Right atrium auricular region (tissue), 2 donors: ENCODE measurements around the gene SPATA17. TPM values are rescaled to one million over a fixed set of nuclear protein-coding genes. Genes with fewer than 3 reads are reported as not detected.
"Not testable (repeated sequence)": the region's sequence is repeated elsewhere in the genome, so short reads cannot be mapped to it uniquely, and the experiment has no call there.

ENCODE experiments used
- DNase-seq: peaks from one replicate; pipeline ENCODE4 v3.0.0-alpha.2; 2019; ENCODE audit warnings: low spot score
- H3K27ac ChIP-seq, 2 donors: fragments of 200-600 bp; sonication (generic); 1 replicate in 1 of 2; 2 replicates in 1 of 2; pipeline ENCODE4 v1.5.1; 2016 to 2019
- H3K27me3 ChIP-seq, 2 donors: fragments of 200-600 bp; sonication (generic); one replicate each; pipeline versions ENCODE4 v1.5.1 to v1.6.0; 2017 to 2019
- H3K36me3 ChIP-seq: fragments of 200-600 bp; sonication (generic); one replicate; pipeline ENCODE4 v1.5.1; 2016
- H3K4me1 ChIP-seq, 2 donors: fragments of 200-600 bp; sonication (generic); one replicate each; pipeline versions ENCODE4 v1.5.1 to v1.6.0; 2017 to 2019
- H3K4me3 ChIP-seq, 2 donors: fragments of 200-600 bp; sonication (generic); 1 replicate in 1 of 2; 2 replicates in 1 of 2; pipeline ENCODE4 v1.5.1; 2017 to 2019; ENCODE audit warnings: mild to moderate bottlenecking in 1 of 2, moderate library complexity in 1 of 2
- H3K9me3 ChIP-seq, 2 donors: fragments of 200-600 bp; sonication (generic); one replicate each; pipeline ENCODE4 v1.5.1; 2019
- total RNA-seq, 2 donors: library from RNA; depleted of rRNA; stranded (reverse); fragments of >200 nt; gene quantifications; one replicate each; pipeline ENCODE4 v1.1.0, GENCODE V29; 2016
- TF ChIP-seq, protein P1 (sequence below), 2 donors: fragments of 200-600 bp; sonication (generic); IDR thresholded peaks; one replicate each; pipeline ENCODE4 v1.5.1; 2019; ENCODE audit warnings: antibody characterized with exemption in 2 of 2

The SPATA17 gene
- total RNA-seq, 2 donors from 2014 or later, result 0.41 to 3.0 TPM

DNA sequence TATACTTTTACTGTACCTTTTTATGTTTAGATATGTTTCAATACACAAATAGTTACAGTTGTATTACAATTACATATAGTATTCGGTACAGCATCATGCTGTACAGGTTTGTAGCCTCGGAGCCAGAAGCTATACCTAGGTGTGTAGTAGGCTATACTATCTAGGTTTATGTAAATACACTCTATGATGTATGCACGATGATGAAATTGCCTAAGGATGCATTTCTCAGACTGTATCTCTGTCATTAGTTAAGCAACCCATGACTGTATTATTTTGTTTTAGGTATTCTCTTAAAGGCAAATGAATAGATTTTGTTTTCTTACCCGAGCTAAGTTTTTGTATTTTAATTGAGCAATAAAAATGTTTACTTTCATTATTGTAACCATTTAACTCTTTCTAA lies 56.4 kb downstream of the SPATA17 start:
- TF ChIP-seq, protein P1, sequence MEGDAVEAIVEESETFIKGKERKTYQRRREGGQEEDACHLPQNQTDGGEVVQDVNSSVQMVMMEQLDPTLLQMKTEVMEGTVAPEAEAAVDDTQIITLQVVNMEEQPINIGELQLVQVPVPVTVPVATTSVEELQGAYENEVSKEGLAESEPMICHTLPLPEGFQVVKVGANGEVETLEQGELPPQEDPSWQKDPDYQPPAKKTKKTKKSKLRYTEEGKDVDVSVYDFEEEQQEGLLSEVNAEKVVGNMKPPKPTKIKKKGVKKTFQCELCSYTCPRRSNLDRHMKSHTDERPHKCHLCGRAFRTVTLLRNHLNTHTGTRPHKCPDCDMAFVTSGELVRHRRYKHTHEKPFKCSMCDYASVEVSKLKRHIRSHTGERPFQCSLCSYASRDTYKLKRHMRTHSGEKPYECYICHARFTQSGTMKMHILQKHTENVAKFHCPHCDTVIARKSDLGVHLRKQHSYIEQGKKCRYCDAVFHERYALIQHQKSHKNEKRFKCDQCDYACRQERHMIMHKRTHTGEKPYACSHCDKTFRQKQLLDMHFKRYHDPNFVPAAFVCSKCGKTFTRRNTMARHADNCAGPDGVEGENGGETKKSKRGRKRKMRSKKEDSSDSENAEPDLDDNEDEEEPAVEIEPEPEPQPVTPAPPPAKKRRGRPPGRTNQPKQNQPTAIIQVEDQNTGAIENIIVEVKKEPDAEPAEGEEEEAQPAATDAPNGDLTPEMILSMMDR (IDR thresholded peaks at IDR 0.05), result no peak
- H3K36me3 ChIP-seq, result no peaks in the 10 kb centered on the region
- H3K27ac ChIP-seq, result no peak overlapping the region
- no peak overlapping the region for H3K4me3 ChIP-seq
- H3K4me1 ChIP-seq, result no peaks in the 10 kb centered on the region
- no peaks in the 10 kb centered on the region for H3K9me3 ChIP-seq
- DNase-seq, result no peak
- no peaks in the 10 kb centered on the region for H3K27me3 ChIP-seq

DNA sequence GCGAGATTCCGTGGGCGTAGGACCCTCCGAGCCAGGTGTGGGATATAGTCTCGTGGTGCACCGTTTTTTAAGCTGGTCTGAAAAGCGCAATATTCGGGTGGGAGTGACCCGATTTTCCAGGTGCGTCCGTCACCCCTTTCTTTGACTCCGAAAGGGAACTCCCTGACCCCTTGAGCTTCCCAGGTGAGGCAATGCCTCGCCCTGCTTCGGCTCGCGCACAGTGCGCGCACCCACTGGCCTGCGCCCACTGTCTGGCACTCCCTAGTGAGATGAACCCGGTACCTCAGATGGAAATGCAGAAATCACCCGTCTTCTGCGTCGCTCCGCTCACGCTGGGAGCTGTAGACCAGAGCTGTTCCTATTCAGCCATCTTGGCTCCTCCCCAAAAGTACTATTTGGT lies 65.0 kb downstream of the SPATA17 start:
- not testable (repeated sequence) for H3K27me3 ChIP-seq, H3K4me1 ChIP-seq, DNase-seq, H3K9me3 ChIP-seq, H3K27ac ChIP-seq, H3K4me3 ChIP-seq, H3K36me3 ChIP-seq

DNA sequence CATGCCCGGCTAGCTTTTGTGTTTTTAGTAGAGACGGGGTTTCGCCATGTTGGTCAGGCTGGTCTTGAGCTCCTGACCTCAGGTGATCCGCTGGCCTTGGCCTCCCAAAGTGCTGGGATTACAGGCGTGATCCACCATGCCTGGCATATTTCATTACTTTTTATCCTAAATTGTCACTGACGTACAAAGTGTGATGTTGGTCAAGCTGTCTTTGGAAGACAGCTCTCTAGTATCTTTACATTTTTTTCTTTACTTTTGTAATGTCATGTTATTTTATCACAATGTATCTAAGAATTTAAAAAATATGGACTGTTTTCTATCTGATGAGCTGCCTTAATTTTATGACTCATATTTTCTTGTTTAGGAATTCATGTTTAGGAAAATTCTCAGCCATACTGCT lies 72.2 kb downstream of the SPATA17 start:
- Histone ChIP-seq H3K27ac (no peak overlapping the region), H3K4me1 (no peaks in the 10 kb centered on the region), H3K4me3 (no peak overlapping the region), H3K9me3 (no peaks in the 10 kb centered on the region), H3K36me3 (no peaks in the 10 kb centered on the region), H3K27me3 (no peaks in the 10 kb centered on the region)
- TF ChIP-seq, protein P1 (IDR thresholded peaks at IDR 0.05), result no peak
- DNase-seq, result no peak

DNA sequence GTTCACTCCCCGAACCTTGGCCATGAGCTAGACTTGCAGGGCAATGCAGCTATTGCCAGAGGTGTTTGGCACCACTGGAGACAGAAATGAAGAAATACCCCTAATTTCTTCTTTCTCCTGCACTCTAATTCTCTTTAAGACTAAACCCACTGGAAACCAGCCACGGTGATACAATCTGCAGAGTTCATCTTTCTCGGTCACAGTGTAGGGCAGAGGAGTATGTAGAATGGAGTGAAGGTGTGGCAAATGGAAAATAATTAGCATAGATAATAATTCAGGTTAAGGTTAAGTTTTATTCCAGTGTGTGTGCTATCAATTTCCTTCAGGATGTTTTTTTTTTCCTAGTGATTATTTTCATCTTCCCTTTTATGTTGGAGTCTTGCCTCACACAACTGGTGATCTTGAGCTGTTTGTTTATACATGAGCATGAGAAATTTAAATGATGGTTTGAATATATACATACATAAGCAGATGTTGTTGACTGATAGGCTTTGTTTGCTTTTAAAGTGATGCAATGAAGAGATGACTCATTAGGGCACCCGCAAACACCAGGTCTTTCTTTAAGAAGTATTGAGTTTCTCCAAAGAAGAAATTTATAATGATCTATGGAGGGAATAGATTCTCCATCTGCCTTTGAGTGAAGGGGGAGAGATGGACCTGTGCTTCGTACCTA lies 81.9 kb downstream of the SPATA17 start:
- TF ChIP-seq, protein P1 (IDR thresholded peaks at IDR 0.05), result no peak
- no peaks in the 10 kb centered on the region for H3K9me3 ChIP-seq
- no peaks in the 10 kb centered on the region for H3K27me3 ChIP-seq
- H3K36me3 ChIP-seq, result no peaks in the 10 kb centered on the region
- H3K4me3 ChIP-seq, result no peak overlapping the region
- no peak overlapping the region for H3K27ac ChIP-seq
- DNase-seq, result no peak
- no peaks in the 10 kb centered on the region for H3K4me1 ChIP-seq

DNA sequence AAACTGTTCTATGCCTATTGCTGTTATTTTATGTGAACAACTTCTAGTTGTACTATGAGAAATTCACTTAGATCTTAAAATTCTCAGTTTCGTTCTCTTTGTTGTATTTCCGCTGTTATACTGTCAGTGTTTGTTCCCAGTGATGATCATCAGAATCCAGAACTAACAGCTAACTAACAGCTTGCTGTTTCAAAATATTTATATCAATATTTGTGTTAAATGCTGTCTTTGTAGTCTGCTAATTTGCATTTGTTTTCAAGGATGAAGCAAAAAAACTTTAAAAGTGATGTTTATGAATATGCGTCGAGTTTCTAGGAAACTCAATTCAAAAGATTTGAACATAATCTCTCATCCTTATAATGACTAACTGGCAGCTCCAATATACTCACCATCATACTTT lies 84.5 kb downstream of the SPATA17 start:
- DNase-seq, result no peak
- Histone ChIP-seq H3K27me3 (no peaks in the 10 kb centered on the region), H3K9me3 (no peaks in the 10 kb centered on the region), H3K36me3 (no peaks in the 10 kb centered on the region), H3K4me3 (no peak overlapping the region), H3K4me1 (no peaks in the 10 kb centered on the region), H3K27ac (no peak overlapping the region)
- TF ChIP-seq, protein P1 (IDR thresholded peaks at IDR 0.05), result no peak

DNA sequence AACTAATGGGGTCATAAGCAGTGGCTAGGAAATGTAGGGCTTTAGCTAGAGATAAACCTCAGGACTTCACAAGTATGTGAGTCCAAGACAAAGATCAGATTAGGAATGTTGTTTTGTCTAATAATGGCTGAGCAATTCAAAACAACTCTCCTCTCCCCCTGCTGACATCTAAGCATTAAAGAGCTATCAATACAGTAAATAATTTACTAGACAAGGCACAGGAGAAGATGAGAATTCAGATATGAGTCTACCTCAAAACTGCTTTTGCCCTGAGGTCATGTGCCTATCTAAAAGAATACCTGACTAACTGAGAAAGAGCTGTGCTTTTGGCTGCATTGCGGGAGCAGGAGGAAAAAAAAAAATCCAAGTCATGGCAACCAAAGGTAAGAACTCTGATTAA lies 86.8 kb downstream of the SPATA17 start:
- Histone ChIP-seq H3K27ac (no peak overlapping the region), H3K4me3 (no peak overlapping the region), H3K4me1 (no peaks in the 10 kb centered on the region), H3K27me3 (no peaks in the 10 kb centered on the region), H3K36me3 (no peaks in the 10 kb centered on the region), H3K9me3 (no peaks in the 10 kb centered on the region)
- TF ChIP-seq, protein P1 (IDR thresholded peaks at IDR 0.05), result no peak
- DNase-seq, result no peak
